WTC11 (cell line): ENCODE data around the gene UQCRC2. TPM values are rescaled to one million over a fixed set of nuclear protein-coding genes. Genes with fewer than 3 reads are reported as not detected.
A peak's percentile ranks its signal among the peaks of the same experiment; 100 is the strongest.
"Not testable (repeated sequence)": the region's sequence is repeated elsewhere in the genome, so short reads cannot be mapped to it uniquely, and the experiment has no call there.

ENCODE experiments used
- ATAC-seq: fragments of 200-7000 bp; cut with Tn5 transposase; 2 replicates; pipeline ENCODE4 v1.10.0; 2021; ENCODE audit warnings: mild to moderate bottlenecking, moderate library complexity
- CTCF ChIA-PET: fragments of 300-600 bp; sonication (Branson Sonifier 250); formaldehyde crosslinking; loops from one replicate; lab custom pipeline; 2021; ENCODE audit warnings: antibody characterized with exemption; lab: Charles Lee
- POLR2A ChIA-PET: fragments of 350-600 bp; sonication (Branson Sonifier 250); formaldehyde crosslinking; loops from one replicate; lab custom pipeline; 2021; ENCODE audit warnings: antibody characterized with exemption; lab: Charles Lee
- DNase-seq: peaks from one replicate; pipeline ENCODE4 v3.0.0; 2021; ENCODE audit warnings: low spot score
- H3K27ac Mint-ChIP-seq: 2 replicates; pipeline ENCODE4 v1.8.0; 2021; ENCODE audit warnings: mixed read lengths
- H3K27me3 Mint-ChIP-seq: 2 replicates; pipeline ENCODE4 v1.8.0; 2021; ENCODE audit warnings: low read depth, mild to moderate bottlenecking, moderate library complexity, mixed read lengths
- H3K36me3 Mint-ChIP-seq: 2 replicates; pipeline ENCODE4 v1.8.0; 2021; ENCODE audit warnings: mixed read lengths
- H3K4me1 Mint-ChIP-seq: 2 replicates; pipeline ENCODE4 v1.8.0; 2022; ENCODE audit warnings: mixed read lengths
- H3K4me3 Mint-ChIP-seq: 2 replicates; pipeline ENCODE4 v1.8.0; 2021; ENCODE audit warnings: mild to moderate bottlenecking, moderate library complexity, mixed read lengths
- H3K9me3 Mint-ChIP-seq: 2 replicates; pipeline ENCODE4 v1.8.0; 2021; ENCODE audit warnings: mixed read lengths
- CREB1 ChIP-seq: sonication (generic); formaldehyde crosslinking; IDR thresholded peaks from 2 replicates; pipeline ENCODE4 v1.8.0; 2023; ENCODE audit warnings: mild to moderate bottlenecking, missing genetic modification reagents
- ELF4 ChIP-seq: sonication (generic); formaldehyde crosslinking; IDR thresholded peaks from 2 replicates; pipeline ENCODE4 v1.8.1; 2022; ENCODE audit warnings: low read depth, mild to moderate bottlenecking, moderate library complexity, missing genetic modification reagents
- ESRRA ChIP-seq: sonication (generic); formaldehyde crosslinking; IDR thresholded peaks from 2 replicates; pipeline ENCODE4 v1.8.1; 2022; ENCODE audit warnings: mild to moderate bottlenecking, missing genetic modification reagents, borderline replicate concordance
- FOXK1 ChIP-seq: sonication (generic); formaldehyde crosslinking; IDR thresholded peaks from 2 replicates; pipeline ENCODE4 v1.8.0; 2022; ENCODE audit warnings: mild to moderate bottlenecking, moderate library complexity, missing genetic modification reagents
- FOXP1 ChIP-seq: sonication (generic); formaldehyde crosslinking; IDR thresholded peaks from 2 replicates; pipeline ENCODE4 v1.8.0; 2022; ENCODE audit warnings: missing genetic modification reagents, mild to moderate bottlenecking, moderate library complexity, borderline replicate concordance
- JAZF1 ChIP-seq: fragments of 250-450 bp; sonication (Bioruptor Pico); IDR thresholded peaks from 2 replicates; pipeline ENCODE4 v1.9.0; 2021; ENCODE audit warnings: moderate library complexity, mild to moderate bottlenecking, inconsistent platforms
- MYBL2 ChIP-seq: sonication (generic); formaldehyde crosslinking; IDR thresholded peaks from 2 replicates; pipeline ENCODE4 v1.8.1; 2023; ENCODE audit warnings: mild to moderate bottlenecking, moderate library complexity, missing genetic modification reagents
- NFATC4 ChIP-seq: fragments of 250-450 bp; sonication (Bioruptor Pico); IDR thresholded peaks from 2 replicates; pipeline ENCODE4 v1.9.0; 2021; ENCODE audit warnings: mild to moderate bottlenecking
- NR2C2 ChIP-seq: sonication (generic); formaldehyde crosslinking; IDR thresholded peaks from 2 replicates; pipeline ENCODE4 v1.8.0; 2022; ENCODE audit warnings: mild to moderate bottlenecking, missing genetic modification reagents
- RELA ChIP-seq: sonication (generic); formaldehyde crosslinking; IDR thresholded peaks from 2 replicates; pipeline ENCODE4 v1.8.1; 2022; ENCODE audit warnings: missing genetic modification reagents, mild to moderate bottlenecking, borderline replicate concordance
- TEAD1 ChIP-seq: sonication (generic); formaldehyde crosslinking; IDR thresholded peaks from 2 replicates; pipeline ENCODE4 v1.8.0; 2022; ENCODE audit warnings: mild to moderate bottlenecking, missing genetic modification reagents
- TP53 ChIP-seq: sonication (generic); formaldehyde crosslinking; IDR thresholded peaks from 2 replicates; pipeline ENCODE4 v1.8.1; 2023; ENCODE audit warnings: mild to moderate bottlenecking, missing genetic modification reagents
- ZNF121 ChIP-seq: sonication (generic); formaldehyde crosslinking; IDR thresholded peaks from 2 replicates; pipeline ENCODE4 v1.8.0; 2023; ENCODE audit warnings: missing genetic modification reagents
- ZNF138 ChIP-seq: sonication (generic); formaldehyde crosslinking; conservative IDR thresholded peaks from 2 replicates; pipeline ENCODE4 v1.8.1; 2022; ENCODE audit warnings: mild to moderate bottlenecking, moderate library complexity, missing genetic modification reagents
- total RNA-seq: library from RNA; stranded (reverse); gene quantifications from 3 replicates; pipeline ENCODE4 v1.2.3, GENCODE V29; 2021
- TF ChIP-seq, protein P1 (sequence below): sonication (generic); formaldehyde crosslinking; IDR thresholded peaks from 2 replicates; pipeline ENCODE4 v1.8.0; 2022; ENCODE audit warnings: mild to moderate bottlenecking, missing genetic modification reagents
- TF ChIP-seq, protein P2 (sequence below): fragments of 250-450 bp; sonication (Bioruptor Pico); IDR thresholded peaks from 2 replicates; pipeline ENCODE4 v1.9.0; 2021; ENCODE audit warnings: mild to moderate bottlenecking
- TF ChIP-seq, protein P3 (sequence below): sonication (generic); formaldehyde crosslinking; IDR thresholded peaks from 2 replicates; pipeline ENCODE4 v1.8.0; 2023; ENCODE audit warnings: missing genetic modification reagents, mild to moderate bottlenecking, borderline replicate concordance
- TF ChIP-seq, protein P4 (sequence below): sonication (generic); formaldehyde crosslinking; IDR thresholded peaks from 2 replicates; pipeline ENCODE4 v1.8.0; 2023; ENCODE audit warnings: missing genetic modification reagents
- TF ChIP-seq, protein P5 (sequence below): fragments of 250-450 bp; sonication (Bioruptor Pico); IDR thresholded peaks from 2 replicates; pipeline ENCODE4 v1.9.0; 2021; ENCODE audit warnings: mild to moderate bottlenecking, borderline replicate concordance
- TF ChIP-seq, protein P6 (sequence below): sonication (generic); formaldehyde crosslinking; conservative IDR thresholded peaks from 2 replicates; pipeline ENCODE4 v1.8.1; 2022; ENCODE audit warnings: mild to moderate bottlenecking, missing genetic modification reagents
- TF ChIP-seq, protein P7 (sequence below): sonication (generic); formaldehyde crosslinking; IDR thresholded peaks from 2 replicates; pipeline ENCODE4 v1.8.1; 2023; ENCODE audit warnings: mild to moderate bottlenecking, missing genetic modification reagents

UQCRC2 gene
- total RNA-seq, 1 experiment from 2014 or later: 197 TPM

DNA sequence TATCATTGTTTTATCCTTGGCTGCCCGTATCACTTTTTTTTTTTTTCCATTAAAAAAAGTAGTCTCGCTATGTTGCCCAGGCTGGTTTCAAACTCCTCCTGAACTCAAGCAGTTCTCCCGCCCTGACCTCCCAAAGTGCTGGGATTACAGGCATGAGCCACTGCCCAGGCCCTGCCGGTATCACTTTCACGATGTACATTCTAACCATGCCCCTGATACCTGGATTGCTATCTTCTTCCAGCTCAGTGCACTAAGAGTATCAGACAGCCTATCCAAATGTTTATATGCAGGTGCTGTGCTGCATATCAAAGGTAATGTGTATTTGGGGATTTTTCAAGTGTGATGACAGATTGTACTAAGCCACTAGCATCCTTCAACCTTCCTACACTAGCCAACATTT, 69.0 kb downstream of the UQCRC2 start:
- Mint-ChIP-seq H3K4me3 (no peak overlapping the region), H3K4me1 (peaks cover 7% of the 10 kb centered on the region), H3K9me3 (no peaks in the 10 kb centered on the region)
- TF ChIP-seq FOXP1 (CRISPR knock-in tag): no peak
- TF ChIP-seq, protein P1, sequence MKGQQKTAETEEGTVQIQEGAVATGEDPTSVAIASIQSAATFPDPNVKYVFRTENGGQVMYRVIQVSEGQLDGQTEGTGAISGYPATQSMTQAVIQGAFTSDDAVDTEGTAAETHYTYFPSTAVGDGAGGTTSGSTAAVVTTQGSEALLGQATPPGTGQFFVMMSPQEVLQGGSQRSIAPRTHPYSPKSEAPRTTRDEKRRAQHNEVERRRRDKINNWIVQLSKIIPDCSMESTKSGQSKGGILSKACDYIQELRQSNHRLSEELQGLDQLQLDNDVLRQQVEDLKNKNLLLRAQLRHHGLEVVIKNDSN (CRISPR knock-in tag): no peak
- TF ChIP-seq, protein P2, sequence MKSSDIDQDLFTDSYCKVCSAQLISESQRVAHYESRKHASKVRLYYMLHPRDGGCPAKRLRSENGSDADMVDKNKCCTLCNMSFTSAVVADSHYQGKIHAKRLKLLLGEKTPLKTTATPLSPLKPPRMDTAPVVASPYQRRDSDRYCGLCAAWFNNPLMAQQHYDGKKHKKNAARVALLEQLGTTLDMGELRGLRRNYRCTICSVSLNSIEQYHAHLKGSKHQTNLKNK (CRISPR knock-in tag): no peak
- TF ChIP-seq NFATC4: no peak
- no peak for TF ChIP-seq ZNF121 (CRISPR knock-in tag)
- TF ChIP-seq, protein P3, sequence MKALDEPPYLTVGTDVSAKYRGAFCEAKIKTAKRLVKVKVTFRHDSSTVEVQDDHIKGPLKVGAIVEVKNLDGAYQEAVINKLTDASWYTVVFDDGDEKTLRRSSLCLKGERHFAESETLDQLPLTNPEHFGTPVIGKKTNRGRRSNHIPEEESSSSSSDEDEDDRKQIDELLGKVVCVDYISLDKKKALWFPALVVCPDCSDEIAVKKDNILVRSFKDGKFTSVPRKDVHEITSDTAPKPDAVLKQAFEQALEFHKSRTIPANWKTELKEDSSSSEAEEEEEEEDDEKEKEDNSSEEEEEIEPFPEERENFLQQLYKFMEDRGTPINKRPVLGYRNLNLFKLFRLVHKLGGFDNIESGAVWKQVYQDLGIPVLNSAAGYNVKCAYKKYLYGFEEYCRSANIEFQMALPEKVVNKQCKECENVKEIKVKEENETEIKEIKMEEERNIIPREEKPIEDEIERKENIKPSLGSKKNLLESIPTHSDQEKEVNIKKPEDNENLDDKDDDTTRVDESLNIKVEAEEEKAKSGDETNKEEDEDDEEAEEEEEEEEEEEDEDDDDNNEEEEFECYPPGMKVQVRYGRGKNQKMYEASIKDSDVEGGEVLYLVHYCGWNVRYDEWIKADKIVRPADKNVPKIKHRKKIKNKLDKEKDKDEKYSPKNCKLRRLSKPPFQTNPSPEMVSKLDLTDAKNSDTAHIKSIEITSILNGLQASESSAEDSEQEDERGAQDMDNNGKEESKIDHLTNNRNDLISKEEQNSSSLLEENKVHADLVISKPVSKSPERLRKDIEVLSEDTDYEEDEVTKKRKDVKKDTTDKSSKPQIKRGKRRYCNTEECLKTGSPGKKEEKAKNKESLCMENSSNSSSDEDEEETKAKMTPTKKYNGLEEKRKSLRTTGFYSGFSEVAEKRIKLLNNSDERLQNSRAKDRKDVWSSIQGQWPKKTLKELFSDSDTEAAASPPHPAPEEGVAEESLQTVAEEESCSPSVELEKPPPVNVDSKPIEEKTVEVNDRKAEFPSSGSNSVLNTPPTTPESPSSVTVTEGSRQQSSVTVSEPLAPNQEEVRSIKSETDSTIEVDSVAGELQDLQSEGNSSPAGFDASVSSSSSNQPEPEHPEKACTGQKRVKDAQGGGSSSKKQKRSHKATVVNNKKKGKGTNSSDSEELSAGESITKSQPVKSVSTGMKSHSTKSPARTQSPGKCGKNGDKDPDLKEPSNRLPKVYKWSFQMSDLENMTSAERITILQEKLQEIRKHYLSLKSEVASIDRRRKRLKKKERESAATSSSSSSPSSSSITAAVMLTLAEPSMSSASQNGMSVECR (CRISPR knock-in tag): no peak
- no peak for TF ChIP-seq MYBL2 (CRISPR knock-in tag)
- no peak for TF ChIP-seq ELF4 (CRISPR knock-in tag)
- no peak for TF ChIP-seq NR2C2
- TF ChIP-seq JAZF1: no peak
- no peak for TF ChIP-seq RELA (CRISPR knock-in tag)
- TF ChIP-seq, protein P4, sequence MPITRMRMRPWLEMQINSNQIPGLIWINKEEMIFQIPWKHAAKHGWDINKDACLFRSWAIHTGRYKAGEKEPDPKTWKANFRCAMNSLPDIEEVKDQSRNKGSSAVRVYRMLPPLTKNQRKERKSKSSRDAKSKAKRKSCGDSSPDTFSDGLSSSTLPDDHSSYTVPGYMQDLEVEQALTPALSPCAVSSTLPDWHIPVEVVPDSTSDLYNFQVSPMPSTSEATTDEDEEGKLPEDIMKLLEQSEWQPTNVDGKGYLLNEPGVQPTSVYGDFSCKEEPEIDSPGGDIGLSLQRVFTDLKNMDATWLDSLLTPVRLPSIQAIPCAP (CRISPR knock-in tag): no peak
- TF ChIP-seq FOXK1 (CRISPR knock-in tag): no peak
- TF ChIP-seq TP53: no peak
- TF ChIP-seq, protein P5, sequence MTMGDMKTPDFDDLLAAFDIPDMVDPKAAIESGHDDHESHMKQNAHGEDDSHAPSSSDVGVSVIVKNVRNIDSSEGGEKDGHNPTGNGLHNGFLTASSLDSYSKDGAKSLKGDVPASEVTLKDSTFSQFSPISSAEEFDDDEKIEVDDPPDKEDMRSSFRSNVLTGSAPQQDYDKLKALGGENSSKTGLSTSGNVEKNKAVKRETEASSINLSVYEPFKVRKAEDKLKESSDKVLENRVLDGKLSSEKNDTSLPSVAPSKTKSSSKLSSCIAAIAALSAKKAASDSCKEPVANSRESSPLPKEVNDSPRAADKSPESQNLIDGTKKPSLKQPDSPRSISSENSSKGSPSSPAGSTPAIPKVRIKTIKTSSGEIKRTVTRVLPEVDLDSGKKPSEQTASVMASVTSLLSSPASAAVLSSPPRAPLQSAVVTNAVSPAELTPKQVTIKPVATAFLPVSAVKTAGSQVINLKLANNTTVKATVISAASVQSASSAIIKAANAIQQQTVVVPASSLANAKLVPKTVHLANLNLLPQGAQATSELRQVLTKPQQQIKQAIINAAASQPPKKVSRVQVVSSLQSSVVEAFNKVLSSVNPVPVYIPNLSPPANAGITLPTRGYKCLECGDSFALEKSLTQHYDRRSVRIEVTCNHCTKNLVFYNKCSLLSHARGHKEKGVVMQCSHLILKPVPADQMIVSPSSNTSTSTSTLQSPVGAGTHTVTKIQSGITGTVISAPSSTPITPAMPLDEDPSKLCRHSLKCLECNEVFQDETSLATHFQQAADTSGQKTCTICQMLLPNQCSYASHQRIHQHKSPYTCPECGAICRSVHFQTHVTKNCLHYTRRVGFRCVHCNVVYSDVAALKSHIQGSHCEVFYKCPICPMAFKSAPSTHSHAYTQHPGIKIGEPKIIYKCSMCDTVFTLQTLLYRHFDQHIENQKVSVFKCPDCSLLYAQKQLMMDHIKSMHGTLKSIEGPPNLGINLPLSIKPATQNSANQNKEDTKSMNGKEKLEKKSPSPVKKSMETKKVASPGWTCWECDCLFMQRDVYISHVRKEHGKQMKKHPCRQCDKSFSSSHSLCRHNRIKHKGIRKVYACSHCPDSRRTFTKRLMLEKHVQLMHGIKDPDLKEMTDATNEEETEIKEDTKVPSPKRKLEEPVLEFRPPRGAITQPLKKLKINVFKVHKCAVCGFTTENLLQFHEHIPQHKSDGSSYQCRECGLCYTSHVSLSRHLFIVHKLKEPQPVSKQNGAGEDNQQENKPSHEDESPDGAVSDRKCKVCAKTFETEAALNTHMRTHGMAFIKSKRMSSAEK: no peak
- no peak for TF ChIP-seq CREB1 (CRISPR knock-in tag)
- TF ChIP-seq, all 79 proteins: peak for 0
- no peaks in the 10 kb centered on the region for H3K36me3 Mint-ChIP-seq
- ATAC-seq: no peak
- peak overlapping the region; percentile 27; the same call in 1 of the 2 replicates for H3K27ac Mint-ChIP-seq
- ChIA-PET CTCF (no interaction called here), POLR2A (no interaction called here)
- no peak for DNase-seq
- H3K27me3 Mint-ChIP-seq: no peaks in the 10 kb centered on the region

DNA sequence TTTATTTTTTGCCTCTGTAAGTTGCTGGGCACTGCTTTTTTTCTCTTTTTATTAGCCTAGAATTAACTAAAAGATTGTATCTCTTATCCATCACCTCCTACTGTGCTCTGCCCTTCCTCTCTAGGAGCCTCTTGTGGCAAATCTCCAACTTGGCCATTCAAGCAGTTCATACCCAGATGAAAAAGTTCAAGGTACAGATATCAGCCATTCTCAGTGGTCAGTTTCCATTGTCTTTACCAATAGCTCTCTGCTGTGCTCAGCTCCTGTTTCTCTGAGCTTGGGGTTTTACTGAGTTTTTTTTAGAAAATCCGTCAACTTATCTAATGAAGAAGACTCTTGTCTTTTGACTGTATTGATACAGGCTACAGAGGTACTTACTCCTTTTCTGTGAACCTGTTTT, 70.3 kb downstream of the UQCRC2 start:
- peaks cover 7% of the 10 kb centered on the region for H3K4me1 Mint-ChIP-seq
- ChIA-PET CTCF (no interaction called here), POLR2A (no interaction called here)
- ATAC-seq: no peak; the same call in 1 of the 2 replicates
- no peak for DNase-seq
- no peaks in the 10 kb centered on the region for H3K27me3 Mint-ChIP-seq
- no peak overlapping the region for H3K27ac Mint-ChIP-seq
- no peak overlapping the region for H3K4me3 Mint-ChIP-seq
- no peaks in the 10 kb centered on the region for H3K9me3 Mint-ChIP-seq
- TF ChIP-seq TEAD1 (no peak), ELF4 (CRISPR knock-in tag) (no peak), ZNF138 (CRISPR knock-in tag) (no peak), ESRRA (no peak)
- TF ChIP-seq, protein P6, sequence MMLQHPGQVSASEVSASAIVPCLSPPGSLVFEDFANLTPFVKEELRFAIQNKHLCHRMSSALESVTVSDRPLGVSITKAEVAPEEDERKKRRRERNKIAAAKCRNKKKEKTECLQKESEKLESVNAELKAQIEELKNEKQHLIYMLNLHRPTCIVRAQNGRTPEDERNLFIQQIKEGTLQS (CRISPR knock-in tag): no peak
- TF ChIP-seq, protein P7, sequence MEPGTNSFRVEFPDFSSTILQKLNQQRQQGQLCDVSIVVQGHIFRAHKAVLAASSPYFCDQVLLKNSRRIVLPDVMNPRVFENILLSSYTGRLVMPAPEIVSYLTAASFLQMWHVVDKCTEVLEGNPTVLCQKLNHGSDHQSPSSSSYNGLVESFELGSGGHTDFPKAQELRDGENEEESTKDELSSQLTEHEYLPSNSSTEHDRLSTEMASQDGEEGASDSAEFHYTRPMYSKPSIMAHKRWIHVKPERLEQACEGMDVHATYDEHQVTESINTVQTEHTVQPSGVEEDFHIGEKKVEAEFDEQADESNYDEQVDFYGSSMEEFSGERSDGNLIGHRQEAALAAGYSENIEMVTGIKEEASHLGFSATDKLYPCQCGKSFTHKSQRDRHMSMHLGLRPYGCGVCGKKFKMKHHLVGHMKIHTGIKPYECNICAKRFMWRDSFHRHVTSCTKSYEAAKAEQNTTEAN: no peak
- no peaks in the 10 kb centered on the region for H3K36me3 Mint-ChIP-seq

DNA sequence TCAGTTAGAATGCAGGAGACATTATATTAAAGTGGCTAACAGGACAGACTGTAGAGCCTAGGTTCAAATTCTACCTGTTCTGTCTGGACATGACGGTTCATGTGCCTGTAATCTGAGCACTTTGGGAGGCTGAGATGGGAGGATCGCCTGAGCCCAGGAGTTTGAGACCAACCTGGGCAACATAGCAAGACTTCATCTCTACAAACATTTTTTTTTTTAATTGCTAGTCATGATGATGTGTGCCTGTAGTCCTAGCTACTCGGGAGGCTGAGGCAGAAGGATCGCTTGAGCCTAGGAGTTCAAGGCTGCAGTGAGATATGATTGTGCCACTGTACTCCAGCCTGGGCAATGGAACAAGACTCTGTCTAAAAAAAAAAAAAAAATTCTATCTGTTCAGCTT, 71.6 kb downstream of the UQCRC2 start:
- H3K27ac Mint-ChIP-seq, CTCF ChIA-PET, H3K4me3 Mint-ChIP-seq, H3K9me3 Mint-ChIP-seq, ATAC-seq, DNase-seq, H3K36me3 Mint-ChIP-seq, H3K4me1 Mint-ChIP-seq, H3K27me3 Mint-ChIP-seq, POLR2A ChIA-PET: not testable (repeated sequence)
